GM10248 (cell line): ENCODE measurements around the gene HTR2A.

Source experiments
- CTCF ChIA-PET: fragments of 300-600 bp; sonication (Branson Sonifier 250); formaldehyde crosslinking; extraction: SDS; loops from one replicate; lab custom pipeline; 2021; ENCODE audit warnings: antibody characterized with exemption; lab: Yijun Ruan, JAX
- POLR2A ChIA-PET: fragments of 350-650 bp; sonication (Branson Sonifier 250); formaldehyde crosslinking; extraction: SDS; loops from one replicate; lab custom pipeline; 2020; ENCODE audit warnings: antibody characterized with exemption; lab: Yijun Ruan, JAX
- DNase-seq: peaks from one replicate; pipeline ENCODE4 v3.0.0; 2012; ENCODE audit errors: extremely low spot score
- CTCF ChIP-seq: IDR thresholded peaks from 2 replicates; pipeline ENCODE4 v1.5.1; 2012; ENCODE audit warnings: mild to moderate bottlenecking, low read depth; ENCODE audit errors: extremely low read depth, missing control alignments, control extremely low read depth

The HTR2A gene

GRCh38 chr13:46783504-46783903 is 113.3 kb downstream of the HTR2A start:
- TF ChIP-seq CTCF, result no peak
- POLR2A ChIA-PET, result no interaction called here
- CTCF ChIA-PET, result no interaction called here
- DNase-seq, result no peak

- no peak for DNase-seq
- POLR2A ChIA-PET, result no interaction called here
These were observed 114.2 kb downstream of the HTR2A start for GRCh38 chr13:46782691-46783090.

GRCh38 chr13:46782066-46782465 is 114.8 kb downstream of the HTR2A start:
- CTCF ChIA-PET, result no interaction called here
- POLR2A ChIA-PET, result no interaction called here

More at GRCh38 chr13:46782691-46783090, 114.2 kb downstream of the HTR2A start:
- TF ChIP-seq CTCF, result no peak
- CTCF ChIA-PET, result no interaction called here

More at GRCh38 chr13:46782066-46782465, 114.8 kb downstream of the HTR2A start:
- no peak for DNase-seq
- no peak for TF ChIP-seq CTCF
